Stimulated activated CD8-positive, alpha-beta memory T cell treated with anti-CD3 and anti-CD28 coated beads, Interleukin-2, amount 100 ng/mL, for 48 hours (primary cell): ENCODE data around the gene ZNF335.
"Not testable (repeated sequence)": the region's sequence is repeated elsewhere in the genome, so short reads cannot be mapped to it uniquely, and the experiment has no call there.

Experiments used
- DNase-seq, 2 donors: peaks; one replicate each; pipeline ENCODE4 v3.0.0-alpha.2; 2020; ENCODE audit warnings: low read depth in 2 of 2

ZNF335 gene

DNA sequence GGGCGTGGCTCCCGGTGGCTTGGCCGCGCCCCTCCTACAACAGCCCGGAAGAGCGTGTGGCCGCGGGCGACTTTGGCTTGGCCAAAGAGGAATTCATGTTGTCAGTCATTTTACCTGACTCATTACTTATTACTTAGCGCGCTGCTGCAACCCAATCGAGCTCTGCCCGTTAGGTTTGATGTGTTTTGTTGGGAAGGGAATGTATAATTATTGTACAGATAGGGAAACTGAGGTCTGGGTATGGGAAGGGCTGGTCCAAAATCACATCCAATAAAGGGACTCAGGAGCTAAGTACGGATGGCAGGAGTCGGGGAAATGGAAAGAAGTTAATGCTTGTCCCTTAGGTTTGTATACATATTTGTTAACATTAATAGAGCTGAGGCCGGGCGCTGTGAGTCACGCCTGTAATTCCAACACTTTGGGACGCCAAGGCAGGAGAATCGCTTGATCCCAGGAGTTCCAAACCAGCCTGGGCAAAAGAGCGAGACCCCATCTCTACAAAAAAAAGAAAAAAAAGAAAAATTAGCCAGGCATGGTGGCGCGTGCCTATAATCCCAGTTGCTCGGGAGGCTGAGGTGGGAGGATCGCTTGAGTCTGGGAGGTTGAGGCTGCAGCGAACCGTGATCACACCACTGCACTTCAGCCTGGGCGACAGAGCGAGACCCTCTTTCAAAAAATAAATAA lies 639 bp upstream of the ZNF335 start:
- DNase-seq, result no peak

- DNase-seq, result no peak
Measured at GRCh38 chr20:45971425-45971674, 653 bp downstream of the ZNF335 start.

GRCh38 chr20:45970646-45971424 lies 1.2 kb downstream of the ZNF335 start:
- no peak for DNase-seq

DNA sequence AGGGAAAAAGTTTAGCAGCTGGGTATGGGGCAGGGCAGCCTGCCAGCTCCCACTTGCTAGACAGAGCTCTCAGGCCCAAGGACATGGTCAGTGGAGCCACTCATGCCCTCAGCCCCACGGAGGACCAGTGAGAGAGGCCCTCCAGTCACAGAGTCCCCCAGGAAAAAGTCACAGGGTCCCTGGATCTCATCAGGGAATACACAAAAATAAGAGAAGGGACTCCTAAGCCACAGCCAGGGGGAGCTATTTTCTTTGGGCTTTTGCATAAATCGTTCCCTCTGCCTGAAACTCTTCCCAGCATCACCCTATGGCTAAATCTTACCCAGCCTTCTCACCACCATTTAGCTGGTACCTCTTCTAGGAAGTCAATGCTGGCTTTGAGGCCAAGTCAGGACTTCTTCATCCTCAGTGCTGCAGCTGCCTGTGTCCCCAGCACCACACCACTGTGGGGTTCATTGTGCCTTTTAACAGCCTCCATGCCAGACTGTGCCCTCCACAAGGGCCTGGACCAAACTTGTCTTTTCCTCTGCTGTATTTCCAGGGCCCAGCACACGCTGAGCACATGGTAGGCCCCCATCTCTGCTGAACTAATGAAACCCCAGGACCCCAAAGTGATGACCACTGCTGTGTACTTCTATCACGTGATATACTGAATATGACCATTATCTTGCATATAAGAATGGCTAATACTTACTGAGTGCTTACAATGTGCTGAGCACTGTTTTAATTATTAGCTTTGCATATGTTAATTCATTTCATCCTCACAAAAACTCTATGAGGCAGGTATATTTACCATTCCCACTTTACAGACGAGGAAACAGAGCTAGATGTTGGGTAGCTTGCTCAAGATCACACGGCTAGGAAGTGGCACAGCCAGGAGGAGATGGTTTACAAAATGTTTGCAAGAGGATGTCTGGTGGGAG lies 2.0 kb downstream of the ZNF335 start:
- DNase-seq, result no peak

DNA sequence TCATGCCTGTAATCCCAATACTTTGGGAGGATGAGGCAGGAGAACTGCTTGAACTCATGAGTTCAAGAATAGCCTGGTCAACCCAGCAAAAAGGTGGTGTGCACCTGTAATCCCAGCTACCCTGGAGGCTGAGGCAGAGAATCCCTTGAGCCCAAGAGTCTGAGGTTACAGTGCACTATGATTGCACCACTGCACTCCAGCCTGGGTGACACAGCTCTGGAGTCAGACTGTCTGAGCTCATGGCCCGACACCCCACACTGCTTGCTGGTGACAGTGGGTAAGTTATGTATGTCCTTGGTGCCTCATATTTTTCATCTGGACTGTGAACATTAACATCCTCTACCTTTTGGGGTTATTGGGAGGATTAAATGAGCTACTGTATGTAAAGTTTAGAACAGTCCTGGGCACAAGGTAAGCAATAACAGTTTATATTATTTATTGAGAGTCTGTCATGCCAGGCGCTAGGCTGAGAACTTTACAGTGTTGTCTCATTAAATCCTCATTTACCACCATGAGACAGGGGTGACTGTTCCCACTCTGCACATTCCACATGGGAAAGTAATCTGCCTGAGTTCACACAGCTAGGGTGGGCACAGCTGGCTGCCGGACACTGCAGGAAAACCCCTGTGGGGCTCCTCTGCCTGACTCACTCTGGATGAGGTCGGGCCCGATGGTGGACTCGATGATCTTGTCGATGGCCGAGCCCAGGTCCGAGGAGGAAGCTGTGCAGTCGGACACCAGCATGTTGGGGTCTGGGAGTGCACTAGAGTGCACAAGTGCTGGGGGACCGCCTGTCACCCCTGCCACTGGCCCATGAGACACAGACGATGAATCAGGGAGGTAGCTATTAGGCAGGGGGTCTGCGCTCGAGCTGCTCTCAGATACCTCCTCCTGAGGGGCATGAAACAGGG lies 2.9 kb downstream of the ZNF335 start:
- no peak for DNase-seq

DNA sequence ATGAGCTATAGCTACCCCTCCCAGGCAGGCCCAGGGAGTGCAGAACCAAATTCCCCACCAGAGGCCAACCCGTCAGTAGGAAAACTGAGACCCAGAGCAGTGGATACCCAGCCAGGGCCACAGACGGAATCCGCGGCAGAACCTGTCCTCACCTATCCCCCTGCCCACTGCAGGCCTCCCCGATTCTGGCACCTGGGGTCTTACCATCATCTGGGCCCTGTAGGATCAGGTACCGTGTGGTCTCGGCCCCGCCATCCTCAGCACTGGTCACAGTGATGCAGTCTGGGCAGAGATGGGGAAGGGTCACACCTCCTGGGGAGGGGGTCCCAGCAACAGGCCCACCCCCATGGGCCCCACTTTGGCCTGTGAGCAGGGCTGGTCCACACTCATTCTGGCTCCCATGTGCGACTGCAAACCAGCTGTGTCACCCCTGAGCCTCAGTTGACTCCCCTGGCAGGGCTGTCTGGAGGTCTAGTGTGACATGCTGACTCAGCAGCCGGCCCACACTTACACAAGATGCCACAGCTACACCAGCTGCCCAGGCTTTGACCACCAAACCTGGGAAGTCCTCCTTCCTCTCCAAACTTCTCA lies 3.8 kb downstream of the ZNF335 start:
- no peak for DNase-seq

DNA sequence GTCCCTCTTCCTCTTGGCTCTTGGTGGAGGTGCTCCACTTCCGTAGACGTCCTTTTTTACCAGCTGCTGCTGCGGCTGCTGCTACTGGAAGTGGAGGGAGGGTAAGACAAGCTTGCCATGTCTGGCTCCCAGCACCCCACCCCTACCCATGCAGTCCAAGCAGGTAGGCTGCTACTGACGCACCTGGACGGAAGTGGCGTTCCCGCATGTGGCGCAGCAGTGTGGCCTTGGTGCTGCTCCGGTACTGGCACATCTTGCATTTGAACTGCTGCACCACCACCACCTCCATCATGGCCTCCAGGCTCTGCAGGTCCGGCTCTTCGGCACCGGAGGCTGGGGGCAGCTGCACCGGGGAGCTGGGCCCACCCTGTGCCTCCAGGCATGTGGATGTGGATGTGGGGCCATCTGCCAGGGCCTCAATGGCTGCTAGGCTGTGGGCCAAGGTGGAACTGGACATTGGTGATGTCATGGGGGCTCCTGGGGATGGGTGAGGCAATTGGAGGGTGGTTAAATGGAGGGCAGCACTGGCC lies 4.4 kb downstream of the ZNF335 start:
- DNase-seq, result no peak

GRCh38 chr20:45965169-45966002 lies 6.6 kb downstream of the ZNF335 start:
- DNase-seq, result no peak

- no peak for DNase-seq
Measured at GRCh38 chr20:45964006-45964400, 8.0 kb downstream of the ZNF335 start.

- DNase-seq, result no peak
Measured at GRCh38 chr20:45963059-45964005, 8.7 kb downstream of the ZNF335 start.

DNA sequence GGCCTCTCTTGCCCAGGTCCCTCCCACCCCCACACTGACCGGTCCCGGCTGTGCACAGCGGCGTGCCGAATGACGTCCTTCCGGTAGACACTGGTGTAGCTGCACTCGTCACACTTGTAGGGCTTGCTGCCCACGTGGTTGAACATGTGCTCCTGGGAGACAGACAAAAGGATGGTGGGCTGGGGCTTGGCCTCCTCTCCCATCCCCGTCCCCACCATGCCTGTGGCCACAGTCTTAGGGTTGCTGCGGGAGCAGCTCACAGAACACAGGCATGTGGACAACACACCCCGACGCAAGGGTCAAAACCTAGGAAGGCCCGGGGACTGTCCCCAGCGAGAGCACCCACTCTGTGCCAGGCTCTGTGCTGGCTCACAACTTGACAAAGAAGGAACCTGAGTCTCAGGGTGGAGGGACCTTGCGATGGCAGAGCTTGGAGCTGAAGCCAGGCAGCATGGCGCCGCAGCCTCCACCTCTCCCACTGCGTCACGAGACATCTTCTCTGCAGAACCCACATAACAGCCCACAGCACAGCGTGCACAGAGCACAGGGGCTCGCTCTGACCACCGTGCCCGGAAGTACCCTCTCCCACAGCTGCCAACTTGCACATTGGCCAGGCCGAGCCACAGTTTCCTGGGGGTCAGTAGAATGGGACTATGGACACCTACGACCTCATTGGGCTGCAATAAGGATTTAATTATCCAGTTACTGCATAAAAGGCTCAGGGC lies 9.8 kb downstream of the ZNF335 start:
- DNase-seq, result no peak

GRCh38 chr20:45959956-45960630 lies 11.9 kb downstream of the ZNF335 start:
- no peak for DNase-seq

- no peak for DNase-seq
Measured at GRCh38 chr20:45959126-45959525, 12.9 kb downstream of the ZNF335 start.

GRCh38 chr20:45958593-45958992 lies 13.4 kb downstream of the ZNF335 start:
- no peak for DNase-seq

DNA sequence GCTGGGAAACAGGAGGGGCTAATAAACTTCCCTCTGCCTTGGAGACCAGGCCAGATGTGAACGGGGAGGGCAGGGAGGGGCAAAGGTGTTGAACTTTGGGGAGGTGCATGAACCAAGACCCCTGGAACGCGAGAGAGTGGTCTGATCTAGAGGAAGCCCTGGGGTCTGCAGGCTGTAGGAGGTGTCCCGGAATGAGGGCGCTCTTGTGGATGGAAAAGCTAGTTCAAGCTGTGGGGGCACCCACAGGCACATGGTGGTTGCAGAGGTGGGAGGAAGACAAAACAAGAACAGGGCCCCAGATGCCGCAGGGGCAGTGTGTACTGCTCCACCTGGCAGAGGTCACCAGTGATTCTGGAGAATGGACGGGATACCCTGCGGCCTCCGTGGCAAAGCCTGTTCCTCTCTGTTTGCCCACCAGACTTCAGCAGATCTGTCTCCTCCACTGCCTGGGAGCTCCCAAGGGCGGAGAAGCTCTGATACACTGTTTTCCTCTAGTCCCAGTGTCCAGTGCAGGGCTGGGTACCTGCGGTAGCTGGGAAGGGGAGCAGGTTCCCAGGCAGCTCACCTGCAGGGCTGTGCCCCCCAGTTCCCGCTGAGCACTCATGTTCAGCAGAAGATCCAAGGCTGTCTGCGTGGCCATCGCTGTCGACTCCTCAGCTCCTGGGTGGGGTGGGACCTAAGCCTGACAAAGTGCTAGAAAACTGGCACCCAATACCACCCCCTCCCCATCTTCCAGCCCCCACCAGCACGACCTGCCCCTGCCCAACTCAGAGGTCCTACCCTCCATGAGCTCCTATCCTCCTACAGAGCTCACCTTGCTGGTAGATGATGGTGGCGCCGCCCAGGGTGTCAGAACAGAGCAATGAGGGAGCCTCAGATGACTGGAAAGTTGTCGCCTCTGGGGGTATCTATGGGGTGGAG lies 14.7 kb downstream of the ZNF335 start:
- DNase-seq, result no peak

- not testable (repeated sequence) for DNase-seq
Measured at GRCh38 chr20:45956326-45956725, 15.7 kb downstream of the ZNF335 start.

DNA sequence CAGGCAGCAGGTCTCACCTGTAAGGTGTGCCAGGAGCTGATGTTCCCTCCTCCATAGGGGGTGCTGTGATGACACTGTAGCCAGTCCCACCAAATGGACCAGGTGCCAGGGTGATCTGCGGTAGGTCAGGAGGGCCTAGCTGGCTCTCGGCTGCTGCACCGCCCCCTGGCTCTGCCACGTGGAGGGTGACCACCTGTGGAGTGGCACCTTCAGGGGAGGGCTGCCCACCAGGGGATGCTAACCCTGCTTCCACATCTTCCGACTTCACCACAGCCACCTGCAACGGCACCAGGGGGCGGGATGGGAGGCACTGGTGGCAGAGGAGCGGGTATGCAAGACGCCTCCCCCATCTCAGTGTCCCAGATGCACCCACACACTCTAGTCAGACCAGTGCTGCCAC lies 18.3 kb downstream of the ZNF335 start:
- no peak for DNase-seq
